Fibroblast of the conjunctiva (primary cell): ENCODE results near the gene RIMBP3B.
"Not testable (repeated sequence)": the region's sequence is repeated elsewhere in the genome, so short reads cannot be mapped to it uniquely, and the experiment has no call there.

Source experiments
- DNase-seq: peaks from one replicate; pipeline ENCODE4 v3.0.0-alpha.2; 2010; ENCODE audit warnings: low read depth

RIMBP3B gene

DNA sequence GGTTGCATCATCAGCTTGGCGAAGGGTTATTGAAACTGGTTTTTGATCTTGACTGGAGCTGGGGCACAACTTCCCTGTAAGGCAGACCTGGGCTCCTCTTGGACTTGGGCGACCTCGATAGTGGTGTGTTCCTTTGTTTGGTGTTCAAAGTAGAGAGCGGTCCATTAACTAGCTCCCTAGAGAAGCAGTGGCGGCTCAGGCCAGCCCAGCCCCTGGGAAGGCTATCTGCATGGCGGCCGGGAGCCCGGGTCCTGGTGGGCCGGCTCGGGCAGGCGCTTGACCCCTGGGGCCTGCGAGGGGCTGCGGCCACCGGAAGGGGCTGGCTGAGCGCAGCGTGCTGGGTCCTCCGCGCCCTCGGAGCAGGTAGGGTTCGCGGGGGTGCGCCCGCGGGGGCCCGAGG is 32.8 kb downstream of the RIMBP3B start:
- DNase-seq: not testable (repeated sequence)

DNA sequence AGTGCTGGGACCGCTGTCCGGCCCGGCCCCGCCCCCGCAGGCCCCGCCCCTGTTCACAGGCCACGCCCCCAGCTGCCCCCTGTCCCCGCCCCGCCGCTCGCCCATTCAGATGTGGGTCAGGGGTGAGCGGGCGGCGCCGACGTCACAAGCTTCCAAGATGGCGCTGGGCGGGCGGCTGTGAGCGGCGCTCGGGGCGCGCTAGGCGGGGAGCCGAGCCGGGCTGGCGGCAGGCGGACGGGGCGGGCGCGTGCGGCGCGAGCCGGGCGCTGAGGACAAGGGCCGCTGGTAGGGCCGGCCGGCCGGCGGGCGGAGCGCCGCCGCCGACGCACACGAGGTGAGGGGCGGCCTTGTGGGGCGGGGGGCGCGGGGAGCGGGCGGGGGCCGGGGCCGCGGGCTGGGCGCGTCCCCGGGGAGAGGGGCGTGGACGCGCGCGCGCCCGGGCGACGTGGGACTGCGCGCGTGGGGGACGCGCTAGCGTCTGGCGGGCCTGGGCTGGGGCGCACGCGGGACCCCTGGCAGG is 33.7 kb downstream of the RIMBP3B start, which contains the start of gene HIC2:
HIC2 (plus strand) TSS at position 145 of the 520 bp plus-strand sequence. CDS start 25,461 bp downstream, outside the sequence.
- not testable (repeated sequence) for DNase-seq

DNA sequence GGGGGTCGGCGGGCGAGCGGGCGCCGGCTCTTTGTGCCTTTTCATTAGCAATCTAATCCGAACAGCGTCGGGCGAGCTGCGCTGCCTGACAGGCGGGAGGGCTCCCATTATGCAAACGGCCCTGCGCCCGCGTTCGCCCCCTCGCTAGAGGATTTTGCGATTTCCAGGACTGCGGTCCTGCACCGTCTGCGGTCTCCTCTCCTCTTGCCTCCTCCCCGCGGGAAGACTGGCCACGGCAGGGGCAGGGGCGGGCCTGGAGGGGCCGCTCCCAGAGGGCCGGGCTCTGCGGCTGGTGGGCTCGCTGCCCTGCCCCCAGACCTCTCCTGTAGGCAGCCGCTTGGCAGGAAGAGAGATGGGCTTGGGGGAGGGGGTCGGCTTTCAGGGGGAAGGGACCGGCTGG is 34.3 kb downstream of the RIMBP3B start:
- not testable (repeated sequence) for DNase-seq

DNA sequence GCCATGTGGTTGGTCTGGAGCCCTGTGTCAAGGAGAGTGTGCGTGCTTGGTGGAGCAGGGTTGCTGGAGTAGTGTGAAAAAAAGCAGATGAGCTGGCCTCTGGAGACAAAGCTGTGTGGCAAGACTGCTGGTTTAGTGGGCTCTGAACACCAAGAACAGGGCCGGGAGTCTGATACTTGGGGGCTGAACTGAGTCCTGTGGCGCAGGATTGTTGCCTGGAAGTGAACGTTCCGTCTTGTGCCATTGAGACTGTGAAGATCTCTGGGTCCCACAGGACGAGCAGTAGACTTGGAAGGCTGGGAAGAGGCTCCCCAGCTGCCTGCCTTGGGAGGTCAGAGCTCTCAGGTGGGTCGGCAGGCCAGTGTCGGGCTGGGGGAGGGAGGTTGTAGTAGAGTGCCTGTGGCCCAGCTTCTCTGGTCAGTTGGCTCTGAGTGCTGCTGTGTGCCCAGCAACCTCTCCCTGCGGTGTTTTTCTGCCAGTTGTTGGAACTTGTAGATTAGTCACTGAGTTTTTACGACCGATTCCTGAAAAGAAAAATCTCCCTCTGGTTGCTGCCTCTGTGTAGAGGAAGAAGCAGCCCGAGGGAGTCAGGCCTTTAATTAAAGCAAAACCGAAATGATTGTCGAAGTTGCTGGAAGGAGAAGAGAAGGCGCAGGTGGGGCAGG is 35.6 kb downstream of the RIMBP3B start:
- DNase-seq: not testable (repeated sequence)

DNA sequence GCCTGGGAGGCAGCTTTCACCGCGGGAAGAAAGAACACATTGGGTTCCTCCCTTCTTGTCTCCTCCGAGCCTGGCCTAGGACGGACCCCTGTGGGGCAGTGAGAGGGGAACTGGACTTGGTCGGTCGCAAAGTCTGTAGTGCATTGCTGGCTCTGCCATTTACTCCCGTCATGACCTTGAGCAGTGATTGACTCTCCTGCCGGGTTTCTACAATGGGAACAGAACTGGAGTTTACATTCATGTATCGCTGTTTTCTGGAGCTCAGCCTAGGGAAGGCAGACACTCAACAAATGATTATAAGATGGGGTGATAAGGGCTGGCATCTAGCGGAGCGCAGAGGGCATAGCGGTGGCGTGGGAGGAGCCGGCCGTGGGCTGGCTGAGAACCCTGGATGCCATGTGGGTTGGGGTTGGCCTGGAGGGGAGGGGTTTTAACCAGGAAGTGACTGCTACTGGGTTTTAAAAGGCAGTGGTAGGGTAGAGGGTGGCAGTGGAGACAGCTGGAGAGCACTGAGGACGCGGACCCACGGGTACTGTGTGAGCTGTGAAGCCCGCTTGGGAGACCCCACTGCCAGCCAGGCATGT is 36.7 kb downstream of the RIMBP3B start:
- DNase-seq: not testable (repeated sequence)

DNA sequence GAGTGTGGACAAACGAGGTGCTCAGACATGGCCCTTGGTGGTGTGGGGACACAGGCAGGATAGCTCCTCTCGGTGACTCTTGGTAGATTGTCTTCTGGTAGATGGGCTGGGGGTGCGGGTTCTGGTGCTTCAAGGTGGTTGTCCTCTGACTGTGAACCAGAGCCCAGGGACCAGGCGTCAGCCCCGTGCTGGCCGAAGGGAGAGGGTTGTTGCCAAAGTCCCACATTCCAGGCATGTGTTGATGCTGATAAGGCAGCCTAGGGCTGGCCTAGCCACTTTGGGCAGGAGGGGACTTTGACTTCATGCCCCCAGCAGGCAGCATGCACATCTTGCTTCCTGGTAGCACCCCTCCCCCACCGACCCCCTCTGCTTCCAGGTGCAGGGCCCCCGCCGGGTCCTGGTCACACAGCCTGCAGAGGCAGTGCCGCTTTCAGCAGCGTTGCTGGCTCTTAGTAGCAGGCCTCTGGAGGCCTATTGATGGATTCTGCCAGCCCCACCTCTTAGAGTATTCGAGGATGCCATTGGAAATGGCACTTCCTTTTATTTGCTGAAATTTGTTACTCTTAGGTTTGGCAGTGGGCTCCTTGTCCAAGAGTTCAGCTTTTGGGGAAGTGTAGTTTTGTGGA is 40.6 kb downstream of the RIMBP3B start:
- not testable (repeated sequence) for DNase-seq

DNA sequence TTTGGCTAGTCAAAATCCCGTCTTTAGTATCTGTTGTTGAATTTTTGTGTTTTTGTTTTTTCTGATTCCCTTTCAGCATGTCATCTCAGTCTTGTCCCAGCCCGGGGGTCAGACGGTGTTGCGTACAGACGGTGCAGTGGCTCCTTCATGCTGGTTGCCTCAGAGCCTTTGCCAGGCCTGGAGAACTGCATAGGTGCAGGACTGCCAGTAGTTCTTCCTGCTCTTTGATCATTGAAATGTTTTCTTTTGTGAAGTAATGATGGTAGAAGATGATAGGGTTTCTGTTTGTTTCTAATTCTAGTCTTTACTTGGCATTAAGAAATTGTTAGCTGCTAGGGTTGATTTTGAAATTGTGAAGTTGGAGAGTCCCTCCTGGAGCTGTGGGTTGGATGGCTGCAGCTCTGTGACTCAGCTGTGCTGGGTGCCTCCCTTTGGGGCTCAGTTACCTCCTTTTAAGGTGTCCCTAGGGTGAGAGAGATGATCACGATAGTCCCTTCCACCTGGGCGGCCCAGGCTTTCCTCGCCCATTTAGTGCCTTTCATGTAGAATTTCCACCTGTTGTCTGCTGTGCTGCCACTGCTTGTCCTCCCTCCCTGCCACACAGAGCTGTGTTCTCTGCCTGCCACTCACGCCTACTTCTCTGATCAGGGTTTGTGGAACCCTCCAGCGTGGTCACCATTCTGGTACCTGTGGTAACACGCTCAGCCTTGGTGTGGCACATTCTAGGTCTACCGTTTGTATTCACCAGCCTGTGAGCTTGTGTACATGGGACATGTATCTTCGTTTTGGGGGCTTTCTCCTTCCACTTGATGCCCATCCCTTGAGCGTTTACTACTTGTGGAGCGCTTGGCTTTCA is 51.1 kb downstream of the RIMBP3B start:
- not testable (repeated sequence) for DNase-seq

DNA sequence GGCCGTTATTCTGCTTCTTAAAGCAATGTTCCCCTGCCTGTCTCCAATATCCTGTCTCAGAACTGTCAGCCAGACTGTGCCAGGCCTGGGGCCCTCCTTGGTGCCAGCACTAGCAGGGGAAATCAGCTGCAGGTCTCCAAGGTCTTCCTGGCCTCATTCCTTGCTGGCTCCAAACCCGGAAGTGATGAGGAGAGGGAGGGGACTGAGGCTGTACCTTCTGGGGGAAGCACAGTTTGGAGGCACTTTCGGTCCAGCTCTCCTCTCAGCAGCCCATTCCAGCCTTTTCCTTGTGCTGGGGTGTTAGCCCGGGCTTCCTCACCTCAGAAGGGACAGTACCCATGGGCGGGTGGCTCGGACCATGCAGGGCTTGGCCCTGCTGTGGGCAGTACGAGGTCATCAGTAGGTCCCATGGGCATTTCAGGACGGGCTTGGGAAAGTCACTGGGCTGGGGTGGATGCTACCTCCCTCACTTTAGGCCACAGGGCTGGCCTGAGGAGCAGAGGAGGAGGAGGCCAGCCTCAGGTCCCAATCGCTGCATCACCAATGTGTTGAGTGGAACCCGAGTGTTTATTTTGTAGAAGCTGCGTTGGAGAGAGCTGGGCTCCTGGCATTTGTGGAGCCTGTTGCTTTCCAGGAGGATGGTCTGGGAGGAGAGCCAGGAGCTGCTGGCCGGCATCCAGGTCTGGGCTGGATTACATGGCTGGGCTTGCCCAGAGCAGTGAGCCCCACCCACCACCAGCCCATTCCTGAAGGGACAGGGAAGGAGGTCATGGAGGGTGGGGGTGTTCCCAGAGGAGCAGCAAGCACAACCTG is 52.7 kb downstream of the RIMBP3B start:
- DNase-seq: not testable (repeated sequence)

DNA sequence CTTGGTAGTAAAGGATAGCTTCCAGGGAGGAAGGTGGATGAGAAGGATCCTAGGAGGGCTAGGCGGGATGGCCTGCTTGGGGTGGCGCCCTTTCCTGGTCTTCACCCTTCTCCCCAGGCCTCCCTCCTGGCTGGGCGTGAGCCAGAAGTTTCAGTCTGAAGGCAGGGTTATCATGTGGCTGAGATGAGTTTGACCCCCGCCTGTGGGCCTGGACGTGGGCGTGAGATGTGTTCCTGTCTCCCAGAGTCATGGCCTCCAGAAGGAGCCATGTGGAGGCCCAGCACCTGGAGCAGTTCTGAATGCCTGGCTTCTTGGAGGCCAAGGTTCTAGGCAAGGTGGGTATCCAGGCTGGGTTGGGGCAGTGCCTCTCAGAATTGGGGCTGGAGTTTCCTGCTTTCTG is 54.5 kb downstream of the RIMBP3B start:
- DNase-seq: not testable (repeated sequence)
